ENCODE data around the gene TCEAL8.
"Not testable (repeated sequence)": the region's sequence is repeated elsewhere in the genome, so short reads cannot be mapped to it uniquely, and the experiment has no call there.

The TCEAL8 gene

GRCh38 chrX:103253608-103254007 is 1.3 kb downstream of the TCEAL8 start:
- H3K36me3 ChIP-seq, result no peaks in the 10 kb centered on the region; the same call in 1 of the 2 replicates
- DNase-seq, result no peak
- H3K4me3 ChIP-seq (ENCODE audit: low read depth, low read length), result no peak overlapping the region; the same call in 1 of the 2 replicates
- peaks cover 10% of the 10 kb centered on the region for H3K27me3 ChIP-seq (ENCODE audit: insufficient read depth, low read depth, severe bottlenecking)
- H3K27ac ChIP-seq, result no peak overlapping the region
- H3K9me3 ChIP-seq (ENCODE audit: severe bottlenecking), result no peaks in the 10 kb centered on the region
- TF ChIP-seq, protein P1, sequence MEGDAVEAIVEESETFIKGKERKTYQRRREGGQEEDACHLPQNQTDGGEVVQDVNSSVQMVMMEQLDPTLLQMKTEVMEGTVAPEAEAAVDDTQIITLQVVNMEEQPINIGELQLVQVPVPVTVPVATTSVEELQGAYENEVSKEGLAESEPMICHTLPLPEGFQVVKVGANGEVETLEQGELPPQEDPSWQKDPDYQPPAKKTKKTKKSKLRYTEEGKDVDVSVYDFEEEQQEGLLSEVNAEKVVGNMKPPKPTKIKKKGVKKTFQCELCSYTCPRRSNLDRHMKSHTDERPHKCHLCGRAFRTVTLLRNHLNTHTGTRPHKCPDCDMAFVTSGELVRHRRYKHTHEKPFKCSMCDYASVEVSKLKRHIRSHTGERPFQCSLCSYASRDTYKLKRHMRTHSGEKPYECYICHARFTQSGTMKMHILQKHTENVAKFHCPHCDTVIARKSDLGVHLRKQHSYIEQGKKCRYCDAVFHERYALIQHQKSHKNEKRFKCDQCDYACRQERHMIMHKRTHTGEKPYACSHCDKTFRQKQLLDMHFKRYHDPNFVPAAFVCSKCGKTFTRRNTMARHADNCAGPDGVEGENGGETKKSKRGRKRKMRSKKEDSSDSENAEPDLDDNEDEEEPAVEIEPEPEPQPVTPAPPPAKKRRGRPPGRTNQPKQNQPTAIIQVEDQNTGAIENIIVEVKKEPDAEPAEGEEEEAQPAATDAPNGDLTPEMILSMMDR (IDR thresholded peaks at IDR 0.05; ENCODE audit: low read depth, low read length), result no peak

DNA sequence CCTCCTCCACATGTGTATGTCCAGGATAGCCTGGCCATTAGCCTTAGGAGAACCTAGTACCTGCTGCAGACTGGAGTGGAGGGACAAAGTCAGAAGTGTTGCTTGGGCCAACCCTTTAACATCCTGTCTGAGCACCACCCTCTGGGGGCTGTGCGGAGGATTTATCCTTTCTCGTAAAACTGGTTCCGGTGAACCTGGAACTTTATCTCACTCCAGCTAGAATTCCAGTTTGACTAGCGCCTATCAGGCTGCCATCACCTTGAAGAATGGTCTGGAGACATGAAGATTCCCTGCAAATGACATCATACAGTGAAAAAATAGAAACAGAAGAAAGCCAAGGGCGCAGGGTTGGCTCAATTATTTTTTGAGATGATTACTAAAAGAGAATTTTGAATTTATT is 4.0 kb downstream of the TCEAL8 start:
- no peak overlapping the region for H3K27ac ChIP-seq
- H3K4me3 ChIP-seq (ENCODE audit: low read depth, low read length), result no peak overlapping the region
- no peaks in the 10 kb centered on the region; the same call in 1 of the 2 replicates for H3K36me3 ChIP-seq
- TF ChIP-seq, protein P1 (IDR thresholded peaks at IDR 0.05; ENCODE audit: low read depth, low read length), result no peak
- H3K27me3 ChIP-seq (ENCODE audit: insufficient read depth, low read depth, severe bottlenecking), result peaks cover 21% of the 10 kb centered on the region
- no peaks in the 10 kb centered on the region for H3K9me3 ChIP-seq (ENCODE audit: severe bottlenecking)
- no peak for DNase-seq

- TF ChIP-seq, protein P1 (IDR thresholded peaks at IDR 0.05; ENCODE audit: low read depth, low read length), result no peak
- Histone ChIP-seq H3K9me3 (ENCODE audit: severe bottlenecking) (no peaks in the 10 kb centered on the region), H3K27ac (no peak overlapping the region), H3K4me3 (ENCODE audit: low read depth, low read length) (no peak overlapping the region), H3K27me3 (ENCODE audit: insufficient read depth, low read depth, severe bottlenecking) (peaks cover 18% of the 10 kb centered on the region), H3K36me3 (no peaks in the 10 kb centered on the region; the same call in 1 of the 2 replicates)
- no peak for DNase-seq
These were observed 5.2 kb downstream of the TCEAL8 start for GRCh38 chrX:103249805-103250204.

GRCh38 chrX:103248553-103248952 is 6.4 kb downstream of the TCEAL8 start:
- TF ChIP-seq, protein P1 (IDR thresholded peaks at IDR 0.05; ENCODE audit: low read depth, low read length), result no peak
- H3K36me3 ChIP-seq, result no peaks in the 10 kb centered on the region; the same call in 1 of the 2 replicates
- DNase-seq, result no peak
- H3K27ac ChIP-seq, result no peak overlapping the region
- H3K27me3 ChIP-seq (ENCODE audit: insufficient read depth, low read depth, severe bottlenecking), result peaks cover 17% of the 10 kb centered on the region
- no peak overlapping the region for H3K4me3 ChIP-seq (ENCODE audit: low read depth, low read length)
- H3K9me3 ChIP-seq (ENCODE audit: severe bottlenecking), result no peaks in the 10 kb centered on the region

- TF ChIP-seq, protein P1 (IDR thresholded peaks at IDR 0.05; ENCODE audit: low read depth, low read length), result no peak
- Histone ChIP-seq H3K9me3 (ENCODE audit: severe bottlenecking) (no peaks in the 10 kb centered on the region), H3K4me3 (ENCODE audit: low read depth, low read length) (no peak overlapping the region), H3K27me3 (ENCODE audit: insufficient read depth, low read depth, severe bottlenecking) (peaks cover 20% of the 10 kb centered on the region), H3K27ac (no peak overlapping the region), H3K36me3 (no peaks in the 10 kb centered on the region)
- DNase-seq, result no peak
These were observed 14.8 kb downstream of the TCEAL8 start for GRCh38 chrX:103240155-103240554.

GRCh38 chrX:103236296-103236695 is 18.7 kb downstream of the TCEAL8 start:
- H3K9me3 ChIP-seq (ENCODE audit: severe bottlenecking), result no peaks in the 10 kb centered on the region
- no peak overlapping the region for H3K27ac ChIP-seq
- H3K36me3 ChIP-seq, result no peaks in the 10 kb centered on the region
- H3K27me3 ChIP-seq (ENCODE audit: insufficient read depth, low read depth, severe bottlenecking), result peaks cover 28% of the 10 kb centered on the region
- no peak for DNase-seq
- TF ChIP-seq, protein P1 (IDR thresholded peaks at IDR 0.05; ENCODE audit: low read depth, low read length), result no peak
- no peak overlapping the region for H3K4me3 ChIP-seq (ENCODE audit: low read depth, low read length)

DNA sequence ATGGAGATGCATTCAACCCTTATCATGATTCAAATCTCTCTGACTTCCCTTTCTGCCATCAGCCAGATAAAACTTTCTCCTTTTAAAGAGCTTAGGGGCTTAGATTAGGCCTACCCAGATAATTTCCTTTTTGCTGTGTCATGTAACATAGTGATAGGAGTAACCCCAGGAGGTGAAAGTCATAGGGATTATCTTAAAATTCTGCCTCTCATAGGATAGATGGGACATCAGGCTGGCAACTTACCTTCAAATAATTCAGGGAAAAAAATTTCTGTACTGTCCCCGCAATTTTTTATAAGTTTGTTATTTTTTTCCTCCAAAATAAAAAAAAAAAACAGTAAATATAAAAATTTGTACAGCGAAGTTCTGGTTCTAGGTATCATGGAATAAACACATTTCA is 19.3 kb downstream of the TCEAL8 start:
- not testable (repeated sequence) for H3K9me3 ChIP-seq (ENCODE audit: severe bottlenecking); H3K27ac ChIP-seq; H3K36me3 ChIP-seq; H3K4me3 ChIP-seq (ENCODE audit: low read depth, low read length); DNase-seq
- peaks cover 28% of the 10 kb centered on the region for H3K27me3 ChIP-seq (ENCODE audit: insufficient read depth, low read depth, severe bottlenecking)

All from WERI-Rb-1 (cell line).